Right lobe of liver (tissue), 4 donors: ENCODE data around the gene OPTN.
"Not testable (repeated sequence)": the region's sequence is repeated elsewhere in the genome, so short reads cannot be mapped to it uniquely, and the experiment has no call there.

ENCODE experiments used
- POLR2A ChIP-seq: fragments of 450-650 bp; IDR thresholded peaks from one replicate; pipeline ENCODE4 v1.6.1; 2017; ENCODE audit warnings: antibody characterized with exemption, mild to moderate bottlenecking
- TF ChIP-seq, protein P1 (sequence below), 4 donors: fragments of 200-600 bp in 3 of 4; fragments of 450-650 bp in 1 of 4; IDR thresholded peaks; one replicate each; pipeline versions ENCODE4 v1.5.1 to v1.8.0; 2016 to 2022; ENCODE audit warnings: antibody characterized with exemption in 4 of 4, mild to moderate bottlenecking in 2 of 4
- donor health status: DM: no; HTN: no; CAD: no.
- donor health status: DM: no; HTN: no; CAD: no.
- donor health status: DM: no; HTN: yes; CAD: no.

GRCh38 chr10:13094082-13094481, 5.9 kb upstream of the OPTN start:
- not testable (repeated sequence) for TF ChIP-seq POLR2A
- TF ChIP-seq, protein P1, sequence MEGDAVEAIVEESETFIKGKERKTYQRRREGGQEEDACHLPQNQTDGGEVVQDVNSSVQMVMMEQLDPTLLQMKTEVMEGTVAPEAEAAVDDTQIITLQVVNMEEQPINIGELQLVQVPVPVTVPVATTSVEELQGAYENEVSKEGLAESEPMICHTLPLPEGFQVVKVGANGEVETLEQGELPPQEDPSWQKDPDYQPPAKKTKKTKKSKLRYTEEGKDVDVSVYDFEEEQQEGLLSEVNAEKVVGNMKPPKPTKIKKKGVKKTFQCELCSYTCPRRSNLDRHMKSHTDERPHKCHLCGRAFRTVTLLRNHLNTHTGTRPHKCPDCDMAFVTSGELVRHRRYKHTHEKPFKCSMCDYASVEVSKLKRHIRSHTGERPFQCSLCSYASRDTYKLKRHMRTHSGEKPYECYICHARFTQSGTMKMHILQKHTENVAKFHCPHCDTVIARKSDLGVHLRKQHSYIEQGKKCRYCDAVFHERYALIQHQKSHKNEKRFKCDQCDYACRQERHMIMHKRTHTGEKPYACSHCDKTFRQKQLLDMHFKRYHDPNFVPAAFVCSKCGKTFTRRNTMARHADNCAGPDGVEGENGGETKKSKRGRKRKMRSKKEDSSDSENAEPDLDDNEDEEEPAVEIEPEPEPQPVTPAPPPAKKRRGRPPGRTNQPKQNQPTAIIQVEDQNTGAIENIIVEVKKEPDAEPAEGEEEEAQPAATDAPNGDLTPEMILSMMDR (IDR thresholded peaks at IDR 0.05), result not testable (repeated sequence)
